ENCODE data around the gene PPP2CA. TPM values are rescaled to one million over a fixed set of nuclear protein-coding genes. Genes with fewer than 3 reads are reported as not detected.

PPP2CA gene
- total RNA-seq = 100 to 1,000 TPM in 3 of 4 donors, 10 to 100 TPM in 1; 90.2 to 179 (median 155) TPM

DNA sequence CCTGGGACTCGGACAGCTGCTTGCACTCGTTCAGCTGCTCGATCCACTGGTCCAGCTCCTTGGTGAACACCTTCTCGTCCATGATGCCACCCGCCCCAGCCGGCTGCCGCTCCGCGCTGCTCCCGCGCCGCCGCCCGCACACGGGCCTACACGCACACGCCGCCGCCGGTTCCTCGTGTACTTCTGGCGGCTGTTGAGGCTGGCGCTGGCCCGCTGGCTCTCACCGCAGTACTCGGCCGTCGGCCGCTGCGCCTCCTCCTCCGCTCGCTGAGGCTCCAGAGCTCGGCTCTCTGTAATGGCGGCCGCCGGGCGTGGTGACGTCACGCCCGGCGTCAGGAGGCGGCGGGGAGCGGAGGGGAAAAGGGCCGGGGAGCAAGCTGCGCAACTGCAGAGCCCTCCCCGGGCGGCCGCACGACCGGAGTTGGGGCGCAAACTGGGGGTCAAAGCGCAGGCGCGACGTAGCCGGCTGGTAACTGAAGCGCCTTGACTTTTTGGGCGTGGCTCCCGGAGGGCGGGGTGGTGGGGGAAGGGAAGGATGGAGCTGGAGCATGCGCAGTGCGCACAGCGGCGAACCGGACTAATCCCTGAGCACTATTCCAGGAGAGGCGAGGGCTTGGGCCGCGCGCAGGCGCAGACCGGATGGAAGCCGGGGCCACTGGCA, at the start of gene PPP2CA:
PPP2CA (minus strand) TSS at position 294 of the 661 bp plus-strand sequence; CDS start at position 82, 212 bp downstream.
- in situ Hi-C loops (cut with MboI; ENCODE audit: low sequenced_read_pairs in 4 of 4) = no loop called here
- ATAC-seq = peak; percentile 87 to 88
- Histone ChIP-seq H3K27ac (peak within 1 kb of the TSS; percentile 95 to 100 (median 99)), H3K9me3 (no peaks in the 10 kb centered on the region), H3K27me3 (no peaks in the 10 kb centered on the region), H3K4me3 (peak within 1 kb of the TSS; percentile 67 to 93 (median 86)), H3K4me1 (peaks cover 43 to 53% of the 10 kb centered on the region in 2 donors), H3K36me3 (no peaks in the 10 kb centered on the region)
- peak; percentile 97 to 99 for DNase-seq
- intact Hi-C loops (cut with DNase I; ENCODE audit: low total_unique reads) = loop anchor here (1.0 to 5.0 kb wide), 6 partner anchors 15 to 421 kb away; partner anchors contain the start of genes SEC24A, UBE2B and VDAC1
- TF ChIP-seq, protein P1, sequence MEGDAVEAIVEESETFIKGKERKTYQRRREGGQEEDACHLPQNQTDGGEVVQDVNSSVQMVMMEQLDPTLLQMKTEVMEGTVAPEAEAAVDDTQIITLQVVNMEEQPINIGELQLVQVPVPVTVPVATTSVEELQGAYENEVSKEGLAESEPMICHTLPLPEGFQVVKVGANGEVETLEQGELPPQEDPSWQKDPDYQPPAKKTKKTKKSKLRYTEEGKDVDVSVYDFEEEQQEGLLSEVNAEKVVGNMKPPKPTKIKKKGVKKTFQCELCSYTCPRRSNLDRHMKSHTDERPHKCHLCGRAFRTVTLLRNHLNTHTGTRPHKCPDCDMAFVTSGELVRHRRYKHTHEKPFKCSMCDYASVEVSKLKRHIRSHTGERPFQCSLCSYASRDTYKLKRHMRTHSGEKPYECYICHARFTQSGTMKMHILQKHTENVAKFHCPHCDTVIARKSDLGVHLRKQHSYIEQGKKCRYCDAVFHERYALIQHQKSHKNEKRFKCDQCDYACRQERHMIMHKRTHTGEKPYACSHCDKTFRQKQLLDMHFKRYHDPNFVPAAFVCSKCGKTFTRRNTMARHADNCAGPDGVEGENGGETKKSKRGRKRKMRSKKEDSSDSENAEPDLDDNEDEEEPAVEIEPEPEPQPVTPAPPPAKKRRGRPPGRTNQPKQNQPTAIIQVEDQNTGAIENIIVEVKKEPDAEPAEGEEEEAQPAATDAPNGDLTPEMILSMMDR (IDR thresholded peaks at IDR 0.05 in 4 of 5, conservative IDR thresholded peaks at IDR 0.05 in 1 of 5) = no peak
- TF ChIP-seq POLR2A (IDR thresholded peaks at IDR 0.05) = peak; percentile 93 to 96

DNA sequence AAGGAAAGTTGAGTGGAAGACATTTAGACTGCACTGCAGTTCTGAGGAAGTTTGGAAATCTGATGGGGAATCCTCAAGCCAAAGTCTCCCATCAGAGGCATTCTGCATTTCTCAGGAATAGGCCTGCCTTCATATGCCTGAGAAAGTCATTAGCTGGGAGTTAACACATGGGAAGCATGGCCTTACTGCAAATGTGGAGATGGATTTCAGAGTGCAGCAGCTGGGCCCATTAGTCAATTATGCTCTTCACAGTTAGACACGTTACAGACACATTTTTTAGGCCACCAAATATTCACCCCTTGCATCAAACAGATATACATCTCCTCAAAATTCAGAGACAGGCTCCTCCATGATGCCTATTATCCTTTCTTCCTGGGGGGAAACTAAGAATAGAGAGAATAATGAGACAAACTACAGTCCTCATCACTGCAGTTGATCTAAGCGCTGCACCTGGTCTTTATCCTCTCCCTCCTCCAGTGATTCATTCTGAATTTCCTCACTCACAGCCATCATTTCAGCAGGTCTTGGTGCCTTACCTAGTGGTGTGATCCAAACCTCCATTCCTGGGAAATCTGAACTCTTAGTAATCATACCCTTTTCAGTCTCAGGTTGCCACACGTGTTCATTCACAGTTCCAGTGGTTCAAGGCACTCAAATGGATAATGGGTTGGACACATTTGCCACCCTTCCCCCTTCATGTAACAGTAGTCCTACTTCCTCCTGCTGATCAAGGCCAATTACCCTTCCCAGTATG, 47.9 kb upstream of the PPP2CA start:
- H3K9me3 ChIP-seq = no peaks in the 10 kb centered on the region
- no peaks in the 10 kb centered on the region for H3K27me3 ChIP-seq
- no peak overlapping the region for H3K4me3 ChIP-seq
- intact Hi-C loops (cut with DNase I; ENCODE audit: low total_unique reads) (no loop called here), in situ Hi-C loops (cut with MboI; ENCODE audit: low sequenced_read_pairs in 4 of 4) (no loop called here)
- TF ChIP-seq POLR2A (IDR thresholded peaks at IDR 0.05) = no peak
- TF ChIP-seq, protein P1 (IDR thresholded peaks at IDR 0.05 in 4 of 5, conservative IDR thresholded peaks at IDR 0.05 in 1 of 5) = no peak
- DNase-seq (no peak), ATAC-seq (no peak)
- H3K36me3 ChIP-seq = no peaks in the 10 kb centered on the region
- no peaks in the 10 kb centered on the region for H3K4me1 ChIP-seq
- no peak overlapping the region for H3K27ac ChIP-seq

DNA sequence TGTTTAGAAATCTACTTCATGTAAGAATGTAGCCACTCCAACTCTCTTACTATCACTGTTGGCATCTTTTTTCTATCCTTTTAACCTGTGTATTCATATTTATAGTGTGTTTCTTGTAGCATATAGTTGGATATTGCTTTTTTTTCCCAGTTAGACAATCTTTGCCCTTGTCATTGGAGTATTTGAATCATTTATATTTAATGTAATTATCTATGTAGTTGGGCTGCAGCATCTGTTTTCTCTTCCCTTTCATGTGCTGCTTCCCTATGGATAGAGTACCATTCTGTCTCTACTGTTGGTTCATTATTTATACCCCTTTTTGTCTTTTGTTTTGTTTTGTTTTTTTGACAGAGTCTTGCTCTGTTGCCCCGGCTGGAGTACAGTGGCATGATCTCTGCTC, 45.2 kb upstream of the PPP2CA start:
- Histone ChIP-seq H3K4me3 (no peak overlapping the region), H3K36me3 (no peaks in the 10 kb centered on the region), H3K4me1 (no peaks in the 10 kb centered on the region), H3K9me3 (no peaks in the 10 kb centered on the region), H3K27me3 (no peaks in the 10 kb centered on the region), H3K27ac (no peak overlapping the region)
- ATAC-seq (no peak), DNase-seq (no peak)
- in situ Hi-C loops (cut with MboI; ENCODE audit: low sequenced_read_pairs in 4 of 4) = no loop called here
- no peak for TF ChIP-seq POLR2A (IDR thresholded peaks at IDR 0.05)
- TF ChIP-seq, protein P1 (IDR thresholded peaks at IDR 0.05 in 4 of 5, conservative IDR thresholded peaks at IDR 0.05 in 1 of 5) = no peak
- intact Hi-C loops (cut with DNase I; ENCODE audit: low total_unique reads) = no loop called here

DNA sequence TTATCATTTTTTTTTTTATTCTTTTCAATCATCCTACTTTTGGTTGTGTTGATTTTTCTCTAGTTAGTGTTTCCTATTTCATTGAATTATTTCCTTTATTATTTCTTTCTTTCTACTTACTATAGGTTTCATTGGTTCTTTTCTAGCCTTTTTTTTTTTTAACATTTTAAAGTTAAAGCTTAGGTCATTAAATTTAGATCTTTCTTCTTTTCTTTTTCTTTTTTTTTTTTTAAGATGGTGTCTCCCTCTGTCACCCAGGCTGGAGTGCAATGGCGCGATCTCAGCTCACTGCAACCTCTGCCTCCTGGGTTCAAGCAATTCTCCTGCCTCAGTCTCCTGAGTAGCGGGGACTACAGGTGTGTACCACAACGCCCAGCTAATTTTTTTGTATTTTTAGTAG, 43.0 kb upstream of the PPP2CA start:
- H3K9me3 ChIP-seq = no peaks in the 10 kb centered on the region
- no peak overlapping the region for H3K4me3 ChIP-seq
- no peaks in the 10 kb centered on the region for H3K4me1 ChIP-seq
- no peak for TF ChIP-seq POLR2A (IDR thresholded peaks at IDR 0.05)
- TF ChIP-seq, protein P1 (IDR thresholded peaks at IDR 0.05 in 4 of 5, conservative IDR thresholded peaks at IDR 0.05 in 1 of 5) = no peak
- H3K27ac ChIP-seq = no peak overlapping the region
- ATAC-seq (no peak), DNase-seq (no peak)
- in situ Hi-C loops (cut with MboI; ENCODE audit: low sequenced_read_pairs in 4 of 4) = no loop called here
- intact Hi-C loops (cut with DNase I; ENCODE audit: low total_unique reads) = no loop called here
- H3K36me3 ChIP-seq = no peaks in the 10 kb centered on the region
- no peaks in the 10 kb centered on the region for H3K27me3 ChIP-seq
